NOMO-1 (cell line): Measurements from ENCODE around the gene BRAF.
"Not testable (repeated sequence)": the region's sequence is repeated elsewhere in the genome, so short reads cannot be mapped to it uniquely, and the experiment has no call there.

Experiments used
- DNase-seq, 2 experiments: peaks; one replicate each; lab custom pipeline; 2025; ENCODE audit not compliant: unreplicated experiment in 2 of 2; lab: John Stamatoyannopoulos, UW

BRAF gene

GRCh38 chr7:140920745-140921144 lies 4.0 kb downstream of the BRAF start:
- no peak for DNase-seq

DNA sequence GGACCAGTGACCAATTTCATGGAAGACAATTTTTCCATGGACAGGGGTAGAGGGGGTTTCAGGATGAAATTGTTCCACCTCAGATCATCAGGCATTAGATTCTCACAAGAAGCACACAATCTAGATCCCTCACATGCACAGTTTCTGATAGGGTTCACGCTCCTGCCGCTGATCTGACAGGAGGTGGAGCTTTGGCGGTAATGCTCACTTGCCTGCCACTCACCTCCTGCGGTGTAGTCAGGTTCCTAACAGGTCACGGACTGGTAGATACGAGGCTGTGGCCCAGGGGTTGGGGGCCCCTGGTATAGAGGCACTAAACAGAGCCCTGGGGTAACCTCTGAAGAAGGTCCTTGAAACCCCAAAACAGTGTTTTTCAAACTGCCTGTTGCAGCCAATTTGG lies 6.5 kb downstream of the BRAF start:
- no peak for DNase-seq

DNA sequence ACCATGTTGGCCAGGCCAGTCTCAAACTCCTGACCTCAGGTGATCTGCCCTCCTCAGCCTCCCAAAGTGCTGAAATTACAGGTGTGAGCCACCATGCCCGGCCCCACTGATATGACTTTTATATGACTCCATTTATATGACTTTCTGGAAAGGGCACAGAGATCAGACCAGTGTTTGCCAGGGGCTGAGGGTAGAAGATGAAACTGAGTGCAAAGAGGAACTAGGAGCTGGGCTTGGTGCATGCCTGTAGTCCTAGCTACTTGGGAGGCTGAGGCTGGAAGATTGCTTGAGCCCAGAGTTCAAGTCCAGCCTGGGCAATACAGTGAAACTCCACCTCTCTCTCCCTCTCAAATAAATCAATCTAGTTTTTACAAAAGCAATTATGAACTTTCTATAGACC lies 7.5 kb downstream of the BRAF start:
- no peak for DNase-seq

GRCh38 chr7:140915935-140916555 lies 8.7 kb downstream of the BRAF start:
- DNase-seq = no peak

- no peak for DNase-seq
Observed at GRCh38 chr7:140914083-140914482, 10.6 kb downstream of the BRAF start.

GRCh38 chr7:140913596-140913928 lies 11.2 kb downstream of the BRAF start:
- DNase-seq = not testable (repeated sequence)

- DNase-seq = no peak
Observed at GRCh38 chr7:140911746-140912145, 13.0 kb downstream of the BRAF start.

GRCh38 chr7:140909476-140910161 lies 15.1 kb downstream of the BRAF start:
- DNase-seq = no peak

GRCh38 chr7:140908361-140908760 lies 16.4 kb downstream of the BRAF start:
- DNase-seq = no peak

GRCh38 chr7:140903741-140904480 lies 20.8 kb downstream of the BRAF start:
- DNase-seq = no peak

DNA sequence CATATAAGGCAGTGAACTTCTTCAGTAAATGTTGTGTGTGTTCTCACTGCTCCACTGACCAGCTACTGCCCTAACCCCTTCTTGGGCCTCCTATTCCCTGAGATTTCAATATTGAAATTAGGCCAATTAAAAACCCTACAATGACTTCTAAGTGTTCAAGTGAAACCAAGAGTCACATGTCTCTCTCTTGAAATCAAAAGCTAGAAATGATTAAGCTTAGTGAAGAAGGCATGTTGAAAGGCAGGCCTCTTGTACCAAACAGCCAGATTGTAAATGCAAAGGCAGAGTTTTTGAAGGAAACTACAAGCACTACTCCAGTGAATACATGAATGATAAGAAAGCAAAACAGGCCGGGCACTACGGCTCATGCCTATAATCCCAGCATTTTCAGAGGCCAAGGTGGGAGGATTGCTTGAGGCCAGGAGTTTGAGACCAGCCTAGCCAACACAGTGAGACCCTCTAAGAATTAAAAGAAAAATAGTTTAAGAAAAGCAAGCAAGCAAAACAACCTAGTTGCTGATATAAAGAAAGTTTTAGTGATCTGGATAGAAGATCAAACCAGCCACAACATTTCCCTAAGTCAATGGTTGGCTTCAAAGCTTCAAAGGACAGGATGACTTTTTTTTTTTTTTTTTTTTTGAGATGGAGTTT lies 22.3 kb downstream of the BRAF start:
- DNase-seq = no peak

- DNase-seq = no peak
Observed at GRCh38 chr7:140901941-140902302, 22.8 kb downstream of the BRAF start.

DNA sequence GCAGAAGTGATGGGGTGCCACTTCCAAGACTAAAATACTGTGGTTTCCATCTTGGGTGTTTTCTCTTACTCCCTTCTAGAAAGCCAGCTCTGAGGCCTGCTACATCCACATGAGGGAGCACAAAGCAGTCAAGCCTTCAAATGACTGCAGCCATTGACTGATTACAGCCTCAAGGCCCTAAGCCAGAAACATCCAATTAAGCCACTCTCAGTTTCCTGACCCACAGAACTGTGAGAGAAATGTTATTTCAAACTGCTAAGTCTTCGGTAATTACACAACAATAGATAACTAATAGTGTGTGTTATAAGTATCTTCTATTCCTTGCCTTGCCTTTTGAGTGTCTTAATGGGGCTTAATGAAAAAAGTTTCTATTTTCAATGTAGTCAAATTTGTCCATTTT lies 24.8 kb downstream of the BRAF start:
- no peak for DNase-seq

GRCh38 chr7:140898786-140899536 lies 25.8 kb downstream of the BRAF start:
- DNase-seq = no peak

DNA sequence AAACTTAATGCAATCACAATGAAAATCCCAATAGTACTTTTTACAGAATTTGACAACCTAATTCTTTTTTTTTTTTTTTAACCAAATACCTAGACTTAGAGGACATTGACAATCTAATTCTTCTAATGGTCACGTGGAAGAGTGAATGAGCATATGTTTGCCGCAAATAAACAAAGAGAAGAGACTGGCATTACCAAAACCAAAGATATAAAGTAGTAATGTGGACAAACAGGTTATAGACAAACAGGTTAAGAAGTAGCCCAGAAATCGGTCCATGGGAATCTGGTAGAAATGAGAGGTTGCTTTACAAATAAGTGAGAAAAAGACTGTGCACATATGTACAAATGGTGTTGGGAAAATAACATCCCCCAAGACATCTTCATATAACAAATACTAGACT lies 27.7 kb downstream of the BRAF start:
- no peak for DNase-seq

GRCh38 chr7:140889645-140890044 lies 35.1 kb downstream of the BRAF start:
- no peak for DNase-seq

- no peak for DNase-seq
Observed at GRCh38 chr7:140889150-140889549, 35.6 kb downstream of the BRAF start.

DNA sequence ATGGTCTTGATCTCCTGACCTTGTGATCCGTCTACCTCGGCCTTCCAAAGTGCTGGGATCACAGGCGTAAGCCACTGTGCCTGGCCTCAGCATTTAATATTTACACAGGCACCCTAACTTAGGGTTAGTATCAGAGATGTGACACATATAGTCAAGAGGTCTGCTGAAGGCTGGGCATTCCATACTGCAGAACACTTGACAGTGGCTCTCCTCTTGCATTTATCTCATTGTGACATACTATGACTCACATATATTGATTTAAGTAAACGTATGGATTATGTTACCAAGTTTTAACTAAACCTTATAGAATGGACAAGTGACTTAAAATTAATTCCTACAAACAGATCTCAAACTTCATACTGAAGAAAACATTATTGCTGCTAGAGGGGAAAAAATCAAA lies 36.6 kb downstream of the BRAF start:
- no peak for DNase-seq

- DNase-seq = no peak
Observed at GRCh38 chr7:140885735-140886334, 38.9 kb downstream of the BRAF start.

DNA sequence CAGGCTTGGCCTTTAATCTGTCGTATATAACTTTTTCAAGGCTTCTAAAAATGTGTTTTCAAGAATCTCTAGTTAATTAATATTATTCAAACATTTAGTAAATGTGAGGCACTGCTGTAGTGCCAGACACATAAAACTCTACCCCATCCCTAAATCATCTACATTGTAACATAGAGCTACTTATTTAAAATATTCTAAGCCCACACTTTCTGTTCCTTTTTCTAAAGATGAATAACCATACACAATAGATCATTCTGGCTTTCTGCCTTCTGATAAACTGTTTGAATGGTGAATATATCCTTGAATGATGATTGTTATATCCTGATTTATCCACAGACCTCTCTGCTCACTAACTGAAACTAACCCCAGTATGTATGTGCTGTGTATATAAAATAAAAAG lies 41.4 kb downstream of the BRAF start:
- DNase-seq = peak in 1 of 2 experiments; percentile 7

DNA sequence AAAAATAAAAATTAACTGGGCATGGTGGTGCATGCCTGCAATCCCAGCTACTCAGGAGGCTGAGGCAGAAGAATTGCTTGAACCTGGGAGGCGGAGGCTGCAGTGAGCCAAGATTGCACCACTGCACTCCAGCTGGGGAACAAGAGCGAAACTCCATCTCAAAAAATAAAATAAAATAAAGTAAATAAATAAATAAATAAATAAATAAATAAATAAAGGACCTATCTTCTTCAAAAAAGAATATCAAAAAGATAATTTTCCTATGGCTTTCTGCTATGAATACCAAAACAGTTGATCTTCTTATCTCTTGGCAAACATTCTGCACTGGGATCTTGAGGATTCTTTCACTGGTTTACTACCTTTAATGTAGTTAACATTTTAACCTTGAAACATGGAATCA lies 41.9 kb downstream of the BRAF start:
- not testable (repeated sequence) for DNase-seq
